GM19438 (cell line): Measurements from ENCODE around the gene LGALS9C.
"Not testable (repeated sequence)": the region's sequence is repeated elsewhere in the genome, so short reads cannot be mapped to it uniquely, and the experiment has no call there.

Experiments
- ATAC-seq: cut with Tn5 transposase; IDR thresholded peaks from one replicate; pipeline ENCODE4 v1.9.1; 2021; ENCODE audit warnings: low read depth; ENCODE audit not compliant: unreplicated experiment

LGALS9C gene

GRCh38 chr17:18476508-18477308 lies at the start of gene LGALS9C:
Gene LGALS9C, plus strand, starts transcription at chr17:18476789. Its CDS starts 66 bp downstream, at chr17:18476855.
- peak; percentile 85 for ATAC-seq

GRCh38 chr17:18432206-18432605 lies 44.4 kb upstream of the LGALS9C start:
- ATAC-seq: not testable (repeated sequence)

DNA sequence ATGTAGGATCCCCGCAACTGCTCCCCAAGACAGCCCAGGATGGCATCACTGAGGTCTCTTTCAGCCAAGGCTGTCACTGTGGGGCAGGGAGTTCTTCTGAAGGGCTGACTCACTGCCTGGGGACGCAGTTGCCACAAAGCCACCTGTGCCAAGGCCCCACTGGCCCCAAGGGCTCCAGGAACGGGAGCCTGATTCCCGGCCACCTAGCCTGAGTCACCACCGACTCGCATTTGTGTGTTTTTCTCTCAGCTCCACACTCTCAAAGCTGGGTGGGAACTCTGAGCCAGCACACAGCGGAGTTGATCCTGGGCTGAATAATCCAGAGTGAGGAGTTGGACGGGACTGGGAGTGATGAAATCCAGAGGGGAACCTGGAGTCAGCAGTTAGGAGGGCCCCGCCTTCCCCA lies 37.1 kb upstream of the LGALS9C start:
- ATAC-seq: not testable (repeated sequence)

DNA sequence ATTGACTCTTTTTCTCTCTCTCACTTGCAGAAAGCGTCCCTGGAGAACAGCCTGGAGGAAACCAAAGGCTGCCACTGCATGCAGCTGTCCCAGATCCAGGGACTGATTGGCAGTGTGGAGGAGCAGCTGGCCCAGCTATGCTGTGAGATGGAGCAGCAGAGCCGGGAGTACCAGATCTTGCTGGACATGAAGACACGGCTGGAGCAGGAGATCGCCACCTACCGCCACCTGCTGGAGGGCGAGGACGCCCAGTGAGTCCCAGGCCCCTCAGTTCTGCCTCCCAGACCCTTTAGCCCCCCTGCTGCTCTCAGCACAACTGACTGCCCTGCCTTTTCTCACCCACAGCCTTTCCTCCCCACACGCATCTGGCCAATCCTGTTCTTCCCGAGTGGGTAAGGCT lies 34.5 kb upstream of the LGALS9C start:
- not testable (repeated sequence) for ATAC-seq

- not testable (repeated sequence) for ATAC-seq
Observed at GRCh38 chr17:18442532-18442931, 34.1 kb upstream of the LGALS9C start.

- ATAC-seq: not testable (repeated sequence)
Observed at GRCh38 chr17:18447476-18448205, 28.9 kb upstream of the LGALS9C start.

GRCh38 chr17:18448311-18448710 lies 28.3 kb upstream of the LGALS9C start:
- ATAC-seq: not testable (repeated sequence)

GRCh38 chr17:18449833-18450232 lies 26.8 kb upstream of the LGALS9C start:
- ATAC-seq: not testable (repeated sequence)

DNA sequence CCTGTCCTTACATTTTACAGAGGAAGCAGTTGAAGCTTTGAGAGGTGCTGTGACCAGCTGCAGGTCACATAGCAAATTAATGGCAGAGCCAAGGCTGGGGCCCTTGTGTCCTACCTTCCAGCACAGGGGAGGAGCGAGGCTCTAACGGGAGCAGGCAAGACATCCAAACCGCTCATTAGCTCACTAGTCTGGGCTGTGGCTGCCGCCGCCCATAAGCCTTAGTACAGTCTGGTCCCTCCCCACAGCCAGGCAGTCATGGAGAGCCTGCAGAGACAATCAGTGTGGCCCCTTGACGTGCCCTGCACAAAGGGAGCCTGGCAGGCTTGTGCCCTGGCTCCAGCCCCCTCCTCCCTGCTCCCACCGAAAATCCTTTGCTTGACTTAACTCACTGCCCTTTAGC lies 25.6 kb upstream of the LGALS9C start:
- ATAC-seq: not testable (repeated sequence)

- ATAC-seq: not testable (repeated sequence)
Observed at GRCh38 chr17:18451969-18452368, 24.6 kb upstream of the LGALS9C start.

- ATAC-seq: not testable (repeated sequence)
Observed at GRCh38 chr17:18459035-18459434, 17.6 kb upstream of the LGALS9C start.

DNA sequence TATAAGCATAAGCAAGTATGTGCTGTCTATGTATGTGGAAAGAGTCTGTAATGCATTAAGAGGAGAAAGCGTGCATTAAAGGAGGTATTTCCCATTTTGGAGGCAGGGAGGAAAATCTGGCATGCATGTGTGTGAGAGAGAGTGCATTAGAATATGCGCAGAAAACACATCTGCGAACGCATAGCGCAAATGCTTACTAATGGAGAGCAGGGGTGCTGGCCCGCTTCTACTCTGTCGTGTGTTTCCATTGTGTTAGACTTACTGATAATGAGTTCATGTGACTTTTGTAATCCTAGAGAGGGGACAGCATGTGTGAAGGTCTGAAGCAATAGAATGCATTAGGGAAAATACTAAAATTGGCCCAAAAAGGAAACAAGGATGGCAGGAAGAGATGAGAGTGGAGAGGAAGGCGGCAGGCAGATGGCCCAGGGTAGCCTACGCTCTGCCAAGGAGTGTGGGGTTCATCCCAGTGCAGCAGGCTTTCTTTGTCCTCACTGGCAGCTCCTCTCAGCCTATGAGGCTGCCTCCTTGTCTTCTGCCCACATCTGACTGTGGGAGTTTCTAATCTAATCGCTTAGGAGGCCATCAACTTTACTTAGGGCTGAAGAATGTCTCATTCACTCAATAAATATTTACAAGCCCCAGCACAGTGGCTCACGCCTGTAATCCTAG lies 12.6 kb upstream of the LGALS9C start:
- not testable (repeated sequence) for ATAC-seq

GRCh38 chr17:18466250-18466983 lies 10.2 kb upstream of the LGALS9C start:
- not testable (repeated sequence) for ATAC-seq

DNA sequence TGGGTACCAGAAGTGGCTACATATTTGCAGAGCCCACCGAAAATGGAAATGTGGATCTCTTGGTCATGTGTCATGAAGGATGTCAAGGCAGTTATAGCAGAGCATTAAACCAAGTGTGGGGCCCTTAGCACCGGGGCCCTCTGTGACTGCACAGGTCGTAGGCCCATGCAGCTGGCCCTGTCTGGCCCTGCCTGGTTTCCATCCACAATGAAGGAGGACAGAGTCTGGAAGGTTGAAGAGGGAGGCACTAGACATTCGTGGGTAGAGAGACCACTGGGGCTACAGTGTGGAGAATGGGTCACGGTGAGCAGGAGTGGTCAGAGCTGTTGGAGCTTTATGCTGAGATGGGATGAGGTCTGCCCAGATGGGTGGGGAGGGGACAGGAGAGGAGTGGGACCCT lies 9.6 kb upstream of the LGALS9C start:
- ATAC-seq: not testable (repeated sequence)

DNA sequence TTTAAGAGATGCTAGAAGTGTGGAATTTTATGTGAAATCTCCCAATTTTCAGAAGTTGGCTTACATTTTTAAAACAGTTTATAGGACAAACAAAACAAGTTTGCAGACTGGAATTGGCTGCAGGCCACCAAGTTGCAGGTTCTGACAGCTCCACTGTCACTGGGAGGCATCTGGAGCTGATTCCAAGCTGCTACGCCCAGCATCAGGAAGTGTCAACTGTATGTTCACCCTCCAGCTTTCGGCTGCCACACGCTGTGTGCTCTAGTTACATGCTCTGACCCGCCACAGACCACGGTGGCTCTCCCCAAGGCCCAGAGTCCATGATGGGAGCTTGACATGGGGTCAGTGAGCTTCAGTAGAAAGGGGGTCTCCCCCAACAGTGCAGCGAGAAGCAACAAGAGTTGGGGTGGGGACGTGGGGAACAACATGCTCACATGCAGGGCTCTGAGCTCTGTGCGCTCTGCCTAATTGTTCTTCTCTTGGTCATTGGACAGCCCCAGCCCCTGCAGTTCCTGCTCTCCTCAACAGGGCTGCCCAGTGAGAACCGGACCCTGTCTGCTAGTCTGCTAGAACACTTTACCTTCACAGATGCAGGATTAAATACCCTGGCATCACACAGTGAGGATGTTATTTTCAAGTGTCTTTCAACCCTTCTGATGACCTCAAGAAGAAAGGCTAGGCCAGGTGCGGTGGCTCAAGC lies 8.0 kb upstream of the LGALS9C start:
- ATAC-seq: not testable (repeated sequence)

- ATAC-seq: not testable (repeated sequence)
Observed at GRCh38 chr17:18469837-18470236, 6.8 kb upstream of the LGALS9C start.

GRCh38 chr17:18470345-18470930 lies 6.2 kb upstream of the LGALS9C start:
- not testable (repeated sequence) for ATAC-seq

DNA sequence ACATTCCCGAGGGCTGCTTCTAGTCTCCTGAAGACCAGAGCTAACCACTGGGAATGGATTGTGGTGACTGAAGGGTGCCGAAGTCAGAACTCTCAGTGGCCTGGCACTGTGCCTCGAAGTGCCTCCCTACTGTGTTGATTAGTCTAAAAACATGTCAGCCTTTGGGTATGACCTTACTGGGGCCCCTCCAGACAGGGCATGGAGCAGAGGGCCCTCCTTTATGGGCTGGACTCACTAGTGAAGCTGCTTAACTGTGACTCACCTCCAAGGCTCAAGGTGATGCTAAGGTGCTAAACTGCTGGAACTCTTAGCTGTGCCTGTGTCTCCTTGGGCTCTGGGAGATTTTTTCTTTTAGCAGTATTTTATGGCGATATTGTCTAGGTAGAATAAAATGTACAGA lies 2.6 kb upstream of the LGALS9C start:
- not testable (repeated sequence) for ATAC-seq

DNA sequence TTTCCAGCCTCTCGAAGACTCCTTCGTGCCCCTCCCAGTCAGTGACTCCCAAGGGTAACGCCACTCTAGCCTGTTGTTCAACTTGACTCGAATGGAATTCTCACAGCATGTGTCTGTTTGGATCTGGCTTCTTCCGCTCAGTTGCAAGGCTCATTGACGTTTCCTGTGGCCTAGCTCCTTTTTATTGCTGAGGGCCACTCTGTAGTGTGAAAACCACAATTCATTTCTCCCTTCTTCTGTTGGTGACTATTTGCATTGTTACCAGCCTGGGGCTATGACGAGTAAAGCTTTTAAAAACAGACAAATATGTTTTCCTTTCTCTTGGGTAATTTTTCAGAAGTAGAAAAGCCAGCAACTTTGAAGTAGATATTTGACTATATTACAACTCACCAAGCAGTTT lies 1.8 kb upstream of the LGALS9C start:
- not testable (repeated sequence) for ATAC-seq
